Measurements from ENCODE around the gene CAPN14.
"Not testable (repeated sequence)": the region's sequence is repeated elsewhere in the genome, so short reads cannot be mapped to it uniquely, and the experiment has no call there.

Gene CAPN14

DNA sequence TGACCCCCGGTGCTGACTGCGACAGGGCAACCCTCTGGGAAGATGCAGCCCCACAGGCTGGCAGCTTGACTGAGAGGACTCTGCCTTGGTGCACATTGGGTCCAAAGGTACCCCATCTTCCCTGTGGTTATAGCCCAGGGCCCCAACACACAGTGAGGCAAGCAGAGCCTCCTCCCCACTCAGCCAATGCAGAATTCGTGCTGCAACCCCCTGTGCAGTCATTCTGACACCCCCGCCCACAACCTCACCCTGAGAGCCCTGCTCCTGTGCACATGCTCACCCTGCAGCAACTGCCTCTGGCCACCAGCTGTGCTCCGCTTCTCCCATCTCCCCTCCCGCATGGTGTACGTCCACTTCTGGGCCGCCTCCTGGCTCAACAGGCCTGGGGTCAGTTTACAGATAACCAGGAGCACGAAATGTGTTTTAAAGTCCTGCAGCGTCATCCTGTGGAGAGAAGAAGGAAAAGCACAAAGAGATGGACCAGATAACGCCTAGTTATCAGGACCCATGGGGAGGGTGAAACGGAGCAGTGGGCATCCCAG is 24.4 kb downstream of the CAPN14 start:
- TF ChIP-seq, protein P1, sequence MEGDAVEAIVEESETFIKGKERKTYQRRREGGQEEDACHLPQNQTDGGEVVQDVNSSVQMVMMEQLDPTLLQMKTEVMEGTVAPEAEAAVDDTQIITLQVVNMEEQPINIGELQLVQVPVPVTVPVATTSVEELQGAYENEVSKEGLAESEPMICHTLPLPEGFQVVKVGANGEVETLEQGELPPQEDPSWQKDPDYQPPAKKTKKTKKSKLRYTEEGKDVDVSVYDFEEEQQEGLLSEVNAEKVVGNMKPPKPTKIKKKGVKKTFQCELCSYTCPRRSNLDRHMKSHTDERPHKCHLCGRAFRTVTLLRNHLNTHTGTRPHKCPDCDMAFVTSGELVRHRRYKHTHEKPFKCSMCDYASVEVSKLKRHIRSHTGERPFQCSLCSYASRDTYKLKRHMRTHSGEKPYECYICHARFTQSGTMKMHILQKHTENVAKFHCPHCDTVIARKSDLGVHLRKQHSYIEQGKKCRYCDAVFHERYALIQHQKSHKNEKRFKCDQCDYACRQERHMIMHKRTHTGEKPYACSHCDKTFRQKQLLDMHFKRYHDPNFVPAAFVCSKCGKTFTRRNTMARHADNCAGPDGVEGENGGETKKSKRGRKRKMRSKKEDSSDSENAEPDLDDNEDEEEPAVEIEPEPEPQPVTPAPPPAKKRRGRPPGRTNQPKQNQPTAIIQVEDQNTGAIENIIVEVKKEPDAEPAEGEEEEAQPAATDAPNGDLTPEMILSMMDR (conservative IDR thresholded peaks at IDR 0.05) = no peak
- no peak for TF ChIP-seq ZFX (IDR thresholded peaks at IDR 0.05)
- H3K27ac ChIP-seq = no peak overlapping the region

DNA sequence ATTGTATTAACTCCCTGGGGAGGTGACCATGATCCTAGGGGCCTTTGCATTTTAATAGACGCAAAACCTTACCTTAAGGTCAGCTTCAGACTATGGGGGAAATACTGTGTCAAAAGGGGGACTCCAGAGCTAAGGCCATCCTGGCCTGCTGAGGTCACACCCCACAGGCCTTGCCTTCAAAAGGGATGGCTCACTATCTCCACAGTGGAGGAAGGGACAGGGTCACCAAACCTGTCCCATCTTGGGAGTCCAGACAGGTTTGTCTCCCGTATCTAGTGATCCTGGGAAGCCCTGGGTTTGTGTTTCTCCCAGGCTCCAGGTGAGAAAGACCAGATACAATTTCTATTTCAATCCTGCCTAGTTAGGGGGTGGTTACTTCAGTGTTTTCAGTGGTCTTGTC is 24.9 kb downstream of the CAPN14 start:
- H3K27ac ChIP-seq = no peak overlapping the region
- TF ChIP-seq, protein P1 (conservative IDR thresholded peaks at IDR 0.05) = no peak
- no peak for TF ChIP-seq ZFX (IDR thresholded peaks at IDR 0.05)

DNA sequence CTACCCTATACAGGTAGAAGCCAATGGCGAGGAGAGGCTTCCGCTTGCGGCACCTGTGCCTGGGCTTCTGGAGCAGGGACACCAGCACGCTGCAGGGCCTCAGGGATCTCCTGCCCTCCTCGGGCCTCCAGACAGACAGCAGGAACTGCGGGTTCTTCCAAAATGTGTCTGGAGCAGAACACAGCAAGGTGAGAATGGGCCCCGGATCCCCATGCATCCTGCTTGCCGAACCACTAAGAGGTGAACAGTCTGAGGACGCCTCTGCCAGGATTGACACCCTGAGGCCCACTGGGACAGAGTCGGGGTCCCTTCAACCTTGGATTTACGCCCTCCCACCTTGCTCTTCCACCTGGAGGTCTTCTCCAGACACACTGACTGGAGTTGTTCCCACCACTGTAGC is 25.4 kb downstream of the CAPN14 start:
- H3K27ac ChIP-seq = no peak overlapping the region
- TF ChIP-seq, protein P1 (conservative IDR thresholded peaks at IDR 0.05) = no peak
- no peak for TF ChIP-seq ZFX (IDR thresholded peaks at IDR 0.05)

DNA sequence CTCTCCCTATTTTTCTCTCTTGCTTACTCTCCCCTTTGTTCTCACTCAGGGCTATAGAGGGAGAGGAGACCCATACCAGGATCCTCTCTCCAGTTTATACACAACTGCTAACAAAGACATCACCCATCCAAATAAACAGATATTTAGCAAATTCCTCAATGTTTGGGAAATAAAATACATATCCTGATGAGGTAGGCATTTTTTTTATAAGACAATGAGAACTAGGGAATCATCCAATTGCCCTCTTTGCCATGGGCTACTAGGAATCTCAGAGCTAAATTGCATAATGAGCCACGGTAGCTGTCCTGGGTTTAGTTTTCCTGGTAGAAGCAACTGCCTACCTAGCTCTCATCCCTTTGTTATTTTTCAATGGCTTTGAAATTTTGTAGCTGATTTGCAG is 27.1 kb downstream of the CAPN14 start:
- no peak overlapping the region for H3K27ac ChIP-seq
- TF ChIP-seq ZFX (IDR thresholded peaks at IDR 0.05) = no peak
- TF ChIP-seq, protein P1 (conservative IDR thresholded peaks at IDR 0.05) = no peak

DNA sequence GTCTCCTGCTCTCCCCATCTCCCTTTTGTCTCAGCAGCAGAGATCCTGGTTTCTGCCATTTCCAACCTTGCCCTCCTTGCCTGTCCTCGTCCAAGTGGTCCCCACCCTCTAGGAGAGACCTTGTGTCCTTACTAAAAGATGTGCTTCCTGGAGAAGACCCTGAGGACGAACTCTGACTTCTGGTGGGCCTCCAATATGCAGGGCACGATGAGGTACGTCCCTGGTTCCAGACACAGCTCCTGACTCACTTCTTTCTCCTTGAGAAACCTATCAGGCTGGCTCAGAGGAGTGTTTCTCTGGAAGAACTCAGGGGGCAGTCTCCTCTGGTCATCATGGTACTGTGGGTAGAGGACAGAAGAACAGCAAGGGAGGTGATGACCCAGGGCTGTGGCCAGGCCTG is 28.2 kb downstream of the CAPN14 start:
- H3K27ac ChIP-seq = peak overlapping the region; percentile 83
- TF ChIP-seq, protein P1 (conservative IDR thresholded peaks at IDR 0.05) = no peak
- no peak for TF ChIP-seq ZFX (IDR thresholded peaks at IDR 0.05)

DNA sequence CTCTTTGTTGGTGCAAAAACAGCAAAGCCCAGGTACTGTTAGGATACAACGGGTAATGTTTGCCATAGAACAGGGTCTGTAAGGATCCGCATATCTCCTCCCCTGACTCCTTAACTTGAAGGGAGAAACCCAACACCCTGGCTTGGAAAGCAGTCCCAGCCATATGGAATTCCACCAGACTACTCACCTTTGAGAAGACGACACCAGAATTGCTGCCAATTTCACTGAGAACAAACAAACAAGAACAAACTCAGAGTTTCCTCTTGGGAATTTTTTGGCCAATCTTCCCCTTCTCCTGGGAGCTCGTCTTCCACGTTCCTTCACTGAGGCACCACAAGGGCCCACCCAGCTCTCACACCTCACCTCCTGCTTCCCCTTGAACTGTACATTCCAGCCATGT is 29.2 kb downstream of the CAPN14 start:
- TF ChIP-seq ZFX (IDR thresholded peaks at IDR 0.05) = no peak
- TF ChIP-seq, protein P1 (conservative IDR thresholded peaks at IDR 0.05) = no peak
- peak overlapping the region; percentile 83 for H3K27ac ChIP-seq

DNA sequence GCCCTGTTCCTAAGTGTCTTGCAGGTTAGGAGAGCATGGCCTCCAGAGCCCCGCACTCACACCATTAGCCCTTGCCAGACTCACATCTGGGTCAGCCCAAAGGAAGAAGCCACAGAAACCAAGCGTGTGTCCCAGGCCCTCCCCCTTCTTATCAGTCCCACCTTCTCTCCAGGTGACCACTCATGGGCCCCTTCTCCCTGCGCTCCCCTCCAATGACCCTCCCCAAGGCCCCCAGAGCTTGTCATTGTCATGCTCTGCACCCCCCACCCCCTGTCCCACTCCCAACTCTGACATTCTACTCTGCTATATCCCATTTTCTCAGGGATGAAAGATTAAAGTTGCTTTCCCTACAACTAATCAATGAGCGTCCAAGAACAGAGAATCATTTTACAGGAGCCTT is 30.1 kb downstream of the CAPN14 start:
- H3K27ac ChIP-seq = no peak overlapping the region
- no peak for TF ChIP-seq ZFX (IDR thresholded peaks at IDR 0.05)
- TF ChIP-seq, protein P1 (conservative IDR thresholded peaks at IDR 0.05) = no peak

DNA sequence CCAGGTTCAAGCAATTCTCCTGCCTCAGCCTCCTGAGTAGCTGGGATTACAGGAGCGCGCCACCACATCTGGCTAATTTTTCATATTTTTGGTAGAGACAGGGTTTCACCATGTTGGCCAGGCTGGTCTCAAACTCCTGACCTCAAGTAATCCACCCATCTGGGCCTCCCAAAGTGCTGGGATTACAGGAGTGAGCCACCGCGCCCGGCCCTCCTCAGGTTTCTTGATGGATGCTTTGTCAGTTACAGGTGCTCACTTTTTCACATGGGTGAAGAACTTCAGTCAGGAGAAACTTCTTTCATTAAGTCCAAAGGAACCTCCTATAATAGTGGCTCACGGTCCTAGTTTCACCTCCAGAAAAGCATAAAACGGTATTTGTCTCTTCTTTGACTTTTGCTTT is 33.3 kb downstream of the CAPN14 start:
- not testable (repeated sequence) for H3K27ac ChIP-seq

All from C4-2B (cell line).